Right cardiac atrium (tissue), 5 donors: ENCODE measurements around the gene PANK4. TPM values are rescaled to one million over a fixed set of nuclear protein-coding genes. Genes with fewer than 3 reads are reported as not detected.
A peak's percentile ranks its signal among the peaks of the same experiment; 100 is the strongest.

Experiments used
- ATAC-seq, 2 donors: fragments of 200-7000 bp; cut with Tn5 transposase; one replicate each; pipeline versions ENCODE4 v1.8.0 to v1.9.1; 2020; ENCODE audit warnings: moderate library complexity in 2 of 2, mild to moderate bottlenecking in 1 of 2
- DNase-seq, 3 donors: peaks; one replicate each; pipeline ENCODE4 v3.0.0-alpha.2; 2020
- H3K27ac ChIP-seq: one replicate; pipeline ENCODE4 v1.5.1; 2013; ENCODE audit warnings: mild to moderate bottlenecking, low read length, control low read depth, moderate library complexity
- H3K27me3 ChIP-seq: one replicate; pipeline ENCODE4 v1.6.1; 2013; ENCODE audit not compliant: control insufficient read depth, insufficient read depth
- H3K4me1 ChIP-seq: one replicate; pipeline ENCODE4 v1.6.1; 2013; ENCODE audit warnings: low read length; ENCODE audit not compliant: control insufficient read depth, insufficient read depth
- H3K4me3 ChIP-seq: one replicate; pipeline ENCODE4 v1.5.1; 2013; ENCODE audit warnings: low read length, control low read depth
- H3K9me3 ChIP-seq: one replicate; pipeline ENCODE4 v1.6.1; 2013; ENCODE audit warnings: low read length; ENCODE audit not compliant: control insufficient read depth
- WGBS: extraction: QIAGEN DNeasy Blood & Tissue Kit; methylation state at CpG from one replicate; pipeline ENCODE4 v1.1.7; 2013; 5-methylcytosine and 5-hydroxymethylcytosine counted together
- intact Hi-C, 4 donors: fragments of 100-400 bp; cut with DNase I; formaldehyde crosslinking; loops; one replicate each; pipeline versions ENCODE4 v1.11.0 to v1.14.0; 2022 to 2023
- polyA plus RNA-seq: library from polyadenylated mRNA; stranded (reverse); fragments of 200-250 nt; gene quantifications from one replicate; pipeline ENCODE4 v1.2.3, GENCODE V29; 2013
- total RNA-seq, 4 donors: library from RNA; stranded (reverse); fragmentation: NEBNext Ultra II Directional; extraction: Animal tissue kit (Norgen Biotek cat#: 25700); gene quantifications; one replicate each; pipeline ENCODE4 v1.2.1, GENCODE V29; 2021
- donor health status: healthy with polysubstance abuse.
- donor health status: DM: no; HTN: yes; CAD: no.
- donor health status: DM: no; HTN: no; CAD: no.
- donor health status: DM: no; HTN: yes; CAD: no; lungs with severe emphysema.
- donor health status: DM: yes; HTN: yes; CAD: no.

Gene PANK4
- total and polyA plus RNA-seq, 5 donors = 35.2 to 51.3 (median 40.1) TPM

- Histone ChIP-seq H3K4me1 (no peaks in the 10 kb centered on the region), H3K27me3 (no peaks in the 10 kb centered on the region), H3K4me3 (no peak overlapping the region), H3K27ac (no peak overlapping the region), H3K9me3 (no peaks in the 10 kb centered on the region)
- 72% methylated on average over 34 of the region's 34 CpGs for WGBS
- DNase-seq (peak; percentile 11 to 57 (median 48)), ATAC-seq (no peak)
- intact Hi-C loops = no loop called here
These were observed 40.0 kb upstream of the PANK4 start for GRCh38 chr1:2566101-2567045.

GRCh38 chr1:2564815-2565374 is 38.5 kb upstream of the PANK4 start:
- Histone ChIP-seq H3K4me1 (no peaks in the 10 kb centered on the region), H3K9me3 (no peaks in the 10 kb centered on the region), H3K27ac (no peak overlapping the region), H3K27me3 (no peaks in the 10 kb centered on the region), H3K4me3 (no peak overlapping the region)
- intact Hi-C loops = no loop called here
- ATAC-seq = no peak
- peak; percentile 15 to 41 (median 32) for DNase-seq
- WGBS = 35% methylated on average over 14 of the region's 14 CpGs

GRCh38 chr1:2564006-2564814 is 37.8 kb upstream of the PANK4 start:
- Histone ChIP-seq H3K4me3 (no peak overlapping the region), H3K27me3 (no peaks in the 10 kb centered on the region), H3K4me1 (no peaks in the 10 kb centered on the region), H3K27ac (no peak overlapping the region), H3K9me3 (no peaks in the 10 kb centered on the region)
- no peak for ATAC-seq
- DNase-seq = peak in 2 of 3 donors; percentile 37 to 47
- intact Hi-C loops = no loop called here
- WGBS = 78% methylated on average over 20 of the region's 20 CpGs

GRCh38 chr1:2563205-2563604 is 36.8 kb upstream of the PANK4 start:
- peak; percentile 9 to 56 (median 38) for DNase-seq
- H3K4me1 ChIP-seq = no peaks in the 10 kb centered on the region
- no peak for ATAC-seq
- no peak overlapping the region for H3K4me3 ChIP-seq
- 86% methylated on average over 18 of the region's 18 CpGs for WGBS
- intact Hi-C loops = no loop called here
- no peaks in the 10 kb centered on the region for H3K27me3 ChIP-seq
- no peaks in the 10 kb centered on the region for H3K9me3 ChIP-seq
- no peak overlapping the region for H3K27ac ChIP-seq

GRCh38 chr1:2561898-2562895 is 35.8 kb upstream of the PANK4 start:
- Histone ChIP-seq H3K4me3 (no peak overlapping the region), H3K27ac (no peak overlapping the region), H3K4me1 (no peaks in the 10 kb centered on the region), H3K27me3 (no peaks in the 10 kb centered on the region), H3K9me3 (no peaks in the 10 kb centered on the region)
- DNase-seq = peak in 2 of 3 donors; percentile 50 to 57
- no peak for ATAC-seq
- 87% methylated on average over 24 of the region's 24 CpGs for WGBS
- intact Hi-C loops = no loop called here

- H3K9me3 ChIP-seq = no peaks in the 10 kb centered on the region
- no peaks in the 10 kb centered on the region for H3K27me3 ChIP-seq
- intact Hi-C loops = no loop called here
- no peak overlapping the region for H3K4me3 ChIP-seq
- no peaks in the 10 kb centered on the region for H3K4me1 ChIP-seq
- WGBS = 89% methylated on average over 11 of the region's 11 CpGs
- peak; percentile 8 to 41 (median 11) for DNase-seq
- ATAC-seq = no peak
- no peak overlapping the region for H3K27ac ChIP-seq
These were observed 35.0 kb upstream of the PANK4 start for GRCh38 chr1:2561446-2561845.

- Histone ChIP-seq H3K4me3 (no peak overlapping the region), H3K9me3 (no peaks in the 10 kb centered on the region), H3K27ac (no peak overlapping the region), H3K4me1 (peaks cover 3% of the 10 kb centered on the region), H3K27me3 (no peaks in the 10 kb centered on the region)
- WGBS = 85% methylated on average over 15 of the region's 15 CpGs
- ATAC-seq (no peak), DNase-seq (peak in 2 of 3 donors; percentile 11 to 50)
- intact Hi-C loops = no loop called here
These were observed 34.1 kb upstream of the PANK4 start for GRCh38 chr1:2560299-2561073.

GRCh38 chr1:2559509-2560298 is 33.3 kb upstream of the PANK4 start:
- no peaks in the 10 kb centered on the region for H3K27me3 ChIP-seq
- 74% methylated on average over 35 of the region's 35 CpGs for WGBS
- DNase-seq (peak; percentile 22 to 58 (median 56)), ATAC-seq (no peak)
- peaks cover 3% of the 10 kb centered on the region for H3K4me1 ChIP-seq
- intact Hi-C loops = no loop called here
- no peaks in the 10 kb centered on the region for H3K9me3 ChIP-seq
- no peak overlapping the region for H3K4me3 ChIP-seq
- H3K27ac ChIP-seq = no peak overlapping the region

- 95% methylated on average over 6 of the region's 6 CpGs for WGBS
- H3K9me3 ChIP-seq = no peaks in the 10 kb centered on the region
- no peak for ATAC-seq
- no peaks in the 10 kb centered on the region for H3K27me3 ChIP-seq
- H3K27ac ChIP-seq = no peak overlapping the region
- no peak overlapping the region for H3K4me3 ChIP-seq
- H3K4me1 ChIP-seq = peaks cover 3% of the 10 kb centered on the region
- DNase-seq = peak in 1 of 3 donors; percentile 23
- intact Hi-C loops = no loop called here
These were observed 32.5 kb upstream of the PANK4 start for GRCh38 chr1:2558861-2559260.
